Activated gamma-delta T cell (primary cell): ENCODE data around the gene KRTAP10-11.
"Not testable (repeated sequence)": the region's sequence is repeated elsewhere in the genome, so short reads cannot be mapped to it uniquely, and the experiment has no call there.

Experiments
- DNase-seq: peaks from one replicate; lab custom pipeline; 2025; lab: John Stamatoyannopoulos, UW
- total RNA-seq, 2 donors: gene quantifications; one replicate each; lab custom pipeline; 2026; lab: John Stamatoyannopoulos, UW

Gene KRTAP10-11, protein sequence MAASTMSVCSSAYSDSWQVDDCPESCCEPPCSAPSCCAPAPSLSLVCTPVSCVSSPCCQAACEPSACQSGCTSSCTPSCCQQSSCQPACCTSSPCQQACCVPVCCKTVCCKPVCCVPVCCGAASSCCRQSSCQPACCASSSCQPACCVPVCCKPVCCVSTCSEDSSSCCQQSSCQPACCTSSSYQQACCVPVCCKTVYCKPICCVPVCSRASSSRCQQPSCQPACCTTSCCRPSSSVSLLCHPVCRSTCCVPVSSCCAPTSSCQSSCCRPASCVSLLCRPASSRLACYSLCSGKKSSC
- total RNA-seq: 0 reads per million in 2 donors

DNA sequence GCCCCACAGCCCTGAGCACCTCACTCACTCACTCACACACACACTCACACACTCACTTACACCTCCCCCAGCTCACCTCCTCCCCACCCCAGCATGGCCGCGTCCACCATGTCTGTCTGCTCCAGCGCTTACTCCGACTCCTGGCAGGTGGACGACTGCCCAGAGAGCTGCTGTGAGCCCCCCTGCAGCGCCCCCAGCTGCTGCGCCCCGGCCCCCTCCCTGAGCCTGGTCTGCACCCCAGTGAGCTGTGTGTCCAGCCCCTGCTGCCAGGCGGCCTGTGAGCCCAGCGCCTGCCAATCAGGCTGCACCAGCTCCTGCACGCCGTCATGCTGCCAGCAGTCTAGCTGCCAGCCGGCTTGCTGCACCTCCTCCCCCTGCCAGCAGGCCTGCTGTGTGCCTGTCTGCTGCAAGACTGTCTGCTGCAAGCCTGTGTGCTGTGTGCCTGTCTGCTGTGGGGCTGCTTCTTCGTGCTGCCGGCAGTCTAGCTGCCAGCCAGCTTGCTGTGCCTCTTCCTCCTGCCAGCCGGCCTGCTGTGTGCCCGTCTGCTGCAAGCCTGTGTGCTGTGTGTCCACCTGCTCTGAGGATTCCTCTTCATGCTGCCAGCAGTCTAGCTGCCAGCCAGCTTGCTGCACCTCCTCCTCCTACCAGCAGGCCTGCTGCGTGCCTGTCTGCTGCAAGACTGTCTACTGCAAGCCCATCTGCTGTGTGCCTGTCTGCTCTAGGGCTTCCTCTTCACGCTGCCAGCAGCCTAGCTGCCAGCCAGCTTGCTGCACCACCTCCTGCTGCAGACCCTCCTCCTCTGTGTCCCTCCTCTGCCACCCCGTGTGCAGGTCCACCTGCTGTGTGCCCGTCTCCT is at the start of gene KRTAP10-11:
Gene KRTAP10-11, plus strand, starts transcription at position 49 of the 856 bp plus-strand sequence. Its CDS starts 45 bp downstream, at position 94.
- not testable (repeated sequence) for DNase-seq

- DNase-seq: no peak
Observed at GRCh38 chr21:44598061-44598460, 48.2 kb upstream of the KRTAP10-11 start.

DNA sequence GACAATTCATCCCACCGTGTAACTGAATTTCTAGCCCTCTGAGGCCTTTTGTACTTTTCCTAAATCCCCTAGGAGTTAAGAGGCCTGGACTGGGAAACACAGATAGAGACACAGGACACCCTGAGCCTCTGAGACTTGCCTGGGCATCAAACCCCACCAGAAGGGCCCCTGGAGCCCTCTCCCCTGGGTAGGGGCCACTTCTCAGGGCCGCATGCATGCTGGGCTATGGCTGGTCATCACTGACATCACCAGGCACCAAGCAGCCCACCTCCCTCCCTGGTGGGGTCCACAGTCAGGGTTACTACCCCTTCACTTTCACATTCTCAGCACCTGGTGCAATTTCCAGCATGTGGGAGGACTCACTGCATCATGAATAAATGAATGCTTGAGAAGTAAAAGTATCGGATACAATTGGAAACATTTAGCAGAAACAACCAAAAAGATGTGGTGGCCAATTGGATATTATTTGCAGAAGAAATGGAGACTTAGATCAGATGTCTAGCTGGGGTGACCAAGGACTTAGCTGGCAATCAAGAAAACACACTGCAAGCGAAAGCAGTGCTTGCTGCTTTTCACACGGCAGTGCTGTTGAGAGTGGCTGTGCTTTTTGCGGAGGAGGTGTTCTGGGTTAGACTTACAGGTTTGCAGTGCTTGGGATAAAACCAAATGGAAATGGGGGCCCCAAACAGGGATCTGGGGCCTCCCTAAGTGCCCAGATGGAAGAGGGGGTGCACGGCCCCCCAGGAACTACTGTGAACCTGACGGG is 46.8 kb upstream of the KRTAP10-11 start:
- DNase-seq: no peak

DNA sequence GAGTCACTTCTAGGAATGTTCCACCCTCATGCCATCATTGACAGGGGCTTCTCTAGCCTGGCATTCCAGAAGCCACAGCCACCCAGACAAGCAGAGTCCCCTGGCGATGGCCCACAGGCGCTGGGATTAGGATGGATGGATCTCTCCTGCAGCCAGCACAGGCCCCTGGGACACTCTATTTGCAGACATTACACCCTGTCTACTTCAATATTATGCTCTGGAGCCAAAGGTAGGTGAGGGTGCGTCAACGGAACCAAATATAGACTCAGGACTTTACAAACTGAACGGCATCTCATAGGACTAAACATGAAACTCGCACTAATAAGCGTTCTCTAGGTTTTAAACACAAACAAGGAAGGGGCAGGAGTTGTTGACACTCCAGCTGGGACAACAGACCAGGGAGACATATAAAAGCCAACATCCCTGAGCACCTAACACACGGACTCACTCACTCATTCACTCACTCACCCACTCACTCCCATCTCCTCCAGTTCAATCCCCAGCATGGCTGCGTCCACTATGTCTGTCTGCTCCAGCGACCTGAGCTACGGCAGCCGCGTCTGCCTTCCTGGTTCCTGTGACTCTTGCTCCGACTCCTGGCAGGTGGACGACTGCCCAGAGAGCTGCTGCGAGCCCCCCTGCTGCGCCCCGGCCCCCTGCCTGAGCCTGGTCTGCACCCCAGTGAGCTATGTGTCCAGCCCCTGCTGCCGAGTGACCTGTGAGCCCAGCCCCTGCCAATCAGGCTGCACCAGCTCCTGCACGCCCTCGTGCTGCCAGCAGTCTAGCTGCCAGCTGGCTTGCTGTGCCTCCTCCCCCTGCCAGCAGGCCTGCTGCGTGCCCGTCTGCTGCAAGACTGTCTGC is 45.9 kb upstream of the KRTAP10-11 start, which contains the start of gene KRTAP10-7:
Gene KRTAP10-7, plus strand, starts transcription at position 480 of the 861 bp plus-strand sequence. Its CDS starts 25 bp downstream, at position 505.
- not testable (repeated sequence) for DNase-seq

GRCh38 chr21:44601091-44601490 is 45.1 kb upstream of the KRTAP10-11 start:
- DNase-seq: not testable (repeated sequence)

DNA sequence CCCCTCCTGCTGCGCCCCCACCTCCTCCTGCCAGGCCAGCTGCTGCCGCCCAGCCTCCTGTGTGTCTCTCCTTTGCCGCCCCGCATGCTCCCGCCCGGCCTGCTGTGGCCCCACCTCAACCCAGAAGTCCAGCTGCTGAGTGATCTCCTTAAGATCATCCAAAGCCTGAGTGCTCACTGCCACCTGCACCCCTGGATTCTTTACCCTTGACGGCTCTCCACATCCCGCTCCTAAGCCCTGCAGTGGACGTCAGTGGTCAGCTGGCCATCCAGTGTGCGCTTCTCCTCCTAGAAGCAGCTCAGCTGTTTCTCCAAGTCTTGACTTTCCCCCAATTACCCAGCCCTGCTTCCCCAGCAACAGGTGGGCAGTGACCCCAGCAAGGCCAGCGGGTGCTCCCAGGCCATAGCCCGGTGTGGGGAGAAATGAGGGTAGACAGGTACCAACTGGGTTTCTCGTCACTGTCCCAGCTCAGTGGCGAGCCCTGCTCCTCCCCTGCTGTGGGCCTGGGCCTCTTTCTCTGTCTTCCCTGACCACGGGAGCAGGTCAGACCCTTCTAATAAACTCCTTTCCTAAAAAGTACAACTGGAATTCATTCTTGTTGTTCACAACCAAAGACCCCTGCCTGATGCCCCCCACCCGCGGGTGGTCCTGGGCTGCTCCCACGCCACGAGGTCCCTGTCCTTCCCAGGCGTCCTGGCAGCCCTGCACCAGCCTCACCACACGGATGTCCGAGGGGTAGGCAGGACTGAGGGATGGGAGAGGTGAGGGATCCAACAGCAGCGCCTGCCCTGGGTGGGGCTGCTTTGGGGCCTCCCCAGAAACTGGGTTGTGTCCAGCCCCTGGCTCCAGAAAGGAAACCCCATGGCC is 44.4 kb upstream of the KRTAP10-11 start:
- DNase-seq: no peak

DNA sequence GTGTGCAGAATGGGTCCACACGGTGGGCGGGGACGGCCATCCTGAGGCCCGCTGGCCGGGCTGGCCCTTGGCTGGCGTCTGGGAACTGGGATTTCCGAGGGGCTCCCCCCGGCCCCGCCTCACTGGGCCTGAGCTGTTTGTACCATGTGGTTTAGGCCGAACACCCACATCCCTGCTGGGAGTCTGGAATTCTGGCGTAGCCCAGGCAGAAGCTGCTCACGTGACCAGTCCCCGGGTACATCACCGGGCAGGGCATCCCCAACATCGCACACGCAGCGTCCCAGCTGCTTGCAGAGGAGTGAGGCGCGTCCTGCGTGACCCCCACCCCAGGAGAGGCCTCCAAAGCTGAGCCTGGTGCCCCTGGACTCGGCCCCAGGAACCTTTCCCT is 43.8 kb upstream of the KRTAP10-11 start:
- DNase-seq: no peak

DNA sequence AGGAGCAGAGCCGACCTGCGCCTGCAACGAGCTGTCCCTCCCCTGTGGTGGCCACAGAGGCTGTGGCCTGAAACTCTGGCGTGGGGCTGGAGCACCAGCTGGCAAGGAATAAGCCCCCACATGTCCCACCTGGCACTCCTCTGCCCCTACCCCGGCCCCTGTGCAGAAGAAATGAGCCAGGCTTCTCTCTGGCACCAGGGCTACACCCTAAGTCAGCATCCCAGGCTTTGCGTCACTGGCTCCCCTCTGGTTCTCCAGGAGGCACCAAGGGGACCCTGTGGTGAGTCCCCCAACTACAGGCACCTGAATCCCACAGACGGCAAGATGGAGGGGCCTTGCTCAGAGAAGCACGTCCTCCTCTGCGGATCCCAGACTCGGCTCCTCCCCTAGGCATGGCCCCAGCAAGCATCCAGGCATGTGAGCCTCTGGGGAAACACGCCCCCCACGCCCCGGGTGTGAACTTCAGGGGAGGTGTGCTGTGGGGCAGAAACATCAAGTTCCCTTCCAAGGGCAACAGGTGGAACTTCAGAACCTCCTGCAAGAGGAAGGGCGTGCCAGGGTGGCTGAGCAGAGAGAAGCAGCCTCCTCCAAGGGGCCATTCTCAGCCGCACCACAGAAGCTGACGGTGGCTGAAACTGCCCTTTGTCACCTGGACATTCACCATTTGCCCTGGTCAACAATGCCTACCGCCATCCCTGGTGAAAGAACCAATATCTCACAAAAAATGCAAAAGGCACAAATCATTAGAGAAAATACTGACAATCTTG is 42.9 kb upstream of the KRTAP10-11 start:
- no peak for DNase-seq

- DNase-seq: no peak
Observed at GRCh38 chr21:44603911-44604310, 42.3 kb upstream of the KRTAP10-11 start.

- no peak for DNase-seq
Observed at GRCh38 chr21:44606495-44606894, 39.7 kb upstream of the KRTAP10-11 start.

DNA sequence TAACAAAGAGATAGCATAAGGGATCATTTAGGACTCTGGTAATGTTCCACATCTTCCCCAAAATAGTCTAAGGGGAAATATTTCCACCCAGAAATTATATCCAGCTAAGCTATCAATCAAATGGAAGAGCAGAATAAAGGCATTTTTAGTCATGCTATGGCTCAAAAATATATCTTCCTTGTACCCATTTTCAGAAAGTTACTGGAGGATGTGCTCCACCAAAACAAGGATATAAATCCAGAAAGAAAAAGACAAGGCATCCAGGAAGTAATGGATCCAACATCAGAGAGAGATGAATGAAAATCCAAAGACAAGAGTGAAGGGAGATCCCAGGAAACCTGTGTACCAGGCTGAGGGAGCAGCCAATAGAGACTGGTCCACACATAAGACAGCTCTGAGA is 37.0 kb upstream of the KRTAP10-11 start:
- DNase-seq: no peak

GRCh38 chr21:44610157-44610843 is 35.9 kb upstream of the KRTAP10-11 start:
- DNase-seq: not testable (repeated sequence)

DNA sequence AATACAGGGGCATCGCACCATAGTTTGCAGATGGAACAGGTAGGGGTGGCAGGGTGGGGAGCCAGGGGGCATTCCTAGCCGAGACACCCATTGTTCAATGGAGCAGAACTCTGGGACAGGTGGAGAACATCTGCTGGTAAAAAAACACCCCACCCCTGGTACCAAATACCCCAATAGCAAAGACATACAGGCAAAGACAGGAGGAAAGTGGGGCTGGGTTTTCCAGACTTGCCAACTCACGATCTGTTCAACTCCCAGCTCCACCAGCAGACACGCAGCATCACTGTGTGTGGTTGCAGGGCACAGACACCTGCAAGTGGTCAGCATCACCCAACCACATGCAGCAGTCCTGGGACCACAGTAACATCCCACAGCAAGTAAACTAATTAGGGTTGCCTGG is 34.7 kb upstream of the KRTAP10-11 start:
- DNase-seq: no peak

- no peak for DNase-seq
Observed at GRCh38 chr21:44612029-44612486, 34.2 kb upstream of the KRTAP10-11 start, which contains the start of gene KRTAP10-8. TSS of gene KRTAP10-8 (plus strand) at chr21:44612079. CDS start at chr21:44612101, 22 bp downstream.

- DNase-seq: no peak
Observed at GRCh38 chr21:44612669-44613229, 33.5 kb upstream of the KRTAP10-11 start.

DNA sequence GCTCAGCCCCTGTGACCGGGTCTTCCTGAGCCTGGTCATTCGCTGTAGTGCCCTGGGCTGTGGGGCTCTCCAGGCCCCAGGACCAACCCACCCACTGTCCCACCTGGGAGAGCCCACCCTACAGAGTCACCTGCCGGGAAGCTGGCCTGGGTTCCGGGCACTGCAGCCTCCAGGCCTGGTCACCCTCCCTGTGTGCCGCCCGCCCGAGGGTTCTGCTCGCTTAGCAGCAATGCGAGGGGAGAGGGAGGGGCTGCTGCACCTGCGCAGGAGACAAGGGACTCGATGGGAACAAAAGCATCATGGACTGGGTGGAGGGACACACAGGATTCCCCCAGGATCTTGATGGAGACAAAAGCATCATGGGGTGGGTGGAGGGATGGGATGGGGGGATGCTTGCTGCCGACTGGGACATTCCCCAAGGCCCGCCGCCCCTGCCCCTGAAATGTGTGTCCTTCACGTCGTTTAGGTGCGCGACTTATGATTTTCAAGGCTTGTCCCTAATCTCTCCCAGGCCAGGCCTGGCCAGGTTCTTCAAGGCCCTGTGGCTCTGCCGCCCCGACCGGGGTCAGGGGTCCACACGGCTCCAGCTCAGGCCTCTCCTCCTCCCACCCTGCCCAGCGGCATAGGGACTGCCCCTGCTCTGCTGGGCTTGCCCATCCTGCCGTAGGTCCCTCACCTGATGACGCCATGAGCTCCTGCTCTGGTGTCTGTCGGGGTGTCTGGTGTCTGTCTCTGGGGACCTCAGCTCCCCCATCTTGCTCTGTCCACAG is 32.6 kb upstream of the KRTAP10-11 start:
- DNase-seq: no peak

GRCh38 chr21:44614161-44614631 is 32.0 kb upstream of the KRTAP10-11 start:
- DNase-seq: no peak
